ENCODE results near the gene VWA7.
"Not testable (repeated sequence)": the region's sequence is repeated elsewhere in the genome, so short reads cannot be mapped to it uniquely, and the experiment has no call there.

Gene VWA7

GRCh38 chr6:31776989-31777666 is at the start of gene VWA7:
VWA7 (minus strand) TSS chr6:31777328; CDS start chr6:31776779, 549 bp downstream.
- no peak for TF ChIP-seq CTCF (IDR thresholded peaks at IDR 0.05; ENCODE audit: insufficient read depth, low read depth, low read length, missing control alignments)
- peak; percentile 88 for DNase-seq (ENCODE audit: low read depth)
- H3K4me3 ChIP-seq (ENCODE audit: low read length), result no peak within 1 kb of the TSS

GRCh38 chr6:31826793-31827285 is 49.7 kb upstream of the VWA7 start:
- TF ChIP-seq CTCF (IDR thresholded peaks at IDR 0.05; ENCODE audit: insufficient read depth, low read depth, low read length, missing control alignments), result no peak
- DNase-seq (ENCODE audit: low read depth), result peak; percentile 83
- H3K4me3 ChIP-seq (ENCODE audit: low read length), result peak overlapping the region; percentile 50

GRCh38 chr6:31825553-31825952 is 48.4 kb upstream of the VWA7 start:
- no peak for TF ChIP-seq CTCF (IDR thresholded peaks at IDR 0.05; ENCODE audit: insufficient read depth, low read depth, low read length, missing control alignments)
- peak overlapping the region; percentile 24 for H3K4me3 ChIP-seq (ENCODE audit: low read length)
- no peak for DNase-seq (ENCODE audit: low read depth)

- not testable (repeated sequence) for DNase-seq (ENCODE audit: low read depth); H3K4me3 ChIP-seq (ENCODE audit: low read length)
Observed at GRCh38 chr6:31823592-31824196, 46.6 kb upstream of the VWA7 start.

- TF ChIP-seq CTCF (IDR thresholded peaks at IDR 0.05; ENCODE audit: insufficient read depth, low read depth, low read length, missing control alignments), result no peak
- peak overlapping the region; percentile 56 for H3K4me3 ChIP-seq (ENCODE audit: low read length)
- peak; percentile 80 for DNase-seq (ENCODE audit: low read depth)
Observed at GRCh38 chr6:31822036-31822821, 45.1 kb upstream of the VWA7 start.

- peak; percentile 49 for DNase-seq (ENCODE audit: low read depth)
- no peak for TF ChIP-seq CTCF (IDR thresholded peaks at IDR 0.05; ENCODE audit: insufficient read depth, low read depth, low read length, missing control alignments)
- peak overlapping the region; percentile 56 for H3K4me3 ChIP-seq (ENCODE audit: low read length)
Observed at GRCh38 chr6:31821301-31822035, 44.3 kb upstream of the VWA7 start.

GRCh38 chr6:31820399-31820798 is 43.3 kb upstream of the VWA7 start:
- not testable (repeated sequence) for H3K4me3 ChIP-seq (ENCODE audit: low read length); DNase-seq (ENCODE audit: low read depth)

Data from epithelial cell of esophagus (primary cell).